GM12864 (cell line): ENCODE results near the gene HCN4.

ENCODE experiments used
- DNase-seq: peaks from one replicate; pipeline ENCODE4 v3.0.0-alpha.2; 2011; ENCODE audit warnings: low read depth
- H3K4me3 ChIP-seq: 2 replicates; pipeline ENCODE4 v1.5.1; 2011; ENCODE audit warnings: mild to moderate bottlenecking, low read depth, low read length, control low read depth
- TF ChIP-seq, protein P1 (sequence below): IDR thresholded peaks from 2 replicates; pipeline ENCODE4 v1.5.1; 2011; ENCODE audit warnings: low read depth, mild to moderate bottlenecking, moderate library complexity, low read length, control low read depth, inconsistent platforms; ENCODE audit errors: missing control alignments

Gene HCN4

DNA sequence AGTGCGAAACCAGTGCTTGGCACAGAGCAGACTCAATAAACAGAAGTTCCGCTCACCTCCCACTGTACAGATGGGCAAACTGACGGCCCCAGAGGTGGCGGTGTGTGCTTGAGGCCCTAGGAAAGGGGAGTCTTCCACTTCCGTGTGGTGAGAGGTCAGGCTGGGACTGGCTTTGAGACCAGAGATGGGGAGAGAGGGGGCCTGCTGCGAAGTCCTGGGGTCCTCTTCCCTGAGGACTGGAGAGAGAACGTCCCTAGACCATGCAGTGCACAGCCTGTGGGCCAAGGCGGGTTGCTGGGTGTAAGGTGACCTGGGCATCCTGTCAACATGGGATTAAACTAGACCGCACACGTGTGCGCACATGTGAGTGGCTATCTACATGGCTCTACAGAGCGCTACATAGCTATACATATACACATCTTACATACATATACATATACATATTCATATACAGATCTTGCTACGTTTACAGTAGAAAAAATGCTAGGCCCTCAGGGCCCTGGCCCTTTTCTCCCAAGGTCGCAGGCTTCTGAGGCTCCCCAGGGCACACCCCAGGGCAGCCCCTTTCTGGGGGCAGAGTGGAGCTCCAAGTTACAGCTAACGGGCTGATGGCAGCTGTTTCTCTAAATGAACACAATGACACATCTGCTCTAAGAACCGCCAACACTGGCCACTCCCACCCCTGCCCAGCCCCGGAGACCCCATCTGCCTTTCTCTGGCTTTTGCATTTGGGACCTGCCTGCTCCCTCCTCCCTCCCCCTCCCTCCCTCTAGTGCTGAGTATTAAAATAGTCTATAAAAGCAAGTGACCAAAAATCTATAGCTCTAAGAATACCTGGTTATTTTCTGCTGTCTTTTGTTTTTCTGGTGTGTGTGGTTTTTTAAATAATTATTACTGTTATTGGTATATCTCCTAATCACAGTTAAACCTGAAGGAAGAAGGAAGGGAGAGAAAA, 47.0 kb downstream of the HCN4 start:
- no peak overlapping the region for H3K4me3 ChIP-seq
- DNase-seq, result no peak
- TF ChIP-seq, protein P1, sequence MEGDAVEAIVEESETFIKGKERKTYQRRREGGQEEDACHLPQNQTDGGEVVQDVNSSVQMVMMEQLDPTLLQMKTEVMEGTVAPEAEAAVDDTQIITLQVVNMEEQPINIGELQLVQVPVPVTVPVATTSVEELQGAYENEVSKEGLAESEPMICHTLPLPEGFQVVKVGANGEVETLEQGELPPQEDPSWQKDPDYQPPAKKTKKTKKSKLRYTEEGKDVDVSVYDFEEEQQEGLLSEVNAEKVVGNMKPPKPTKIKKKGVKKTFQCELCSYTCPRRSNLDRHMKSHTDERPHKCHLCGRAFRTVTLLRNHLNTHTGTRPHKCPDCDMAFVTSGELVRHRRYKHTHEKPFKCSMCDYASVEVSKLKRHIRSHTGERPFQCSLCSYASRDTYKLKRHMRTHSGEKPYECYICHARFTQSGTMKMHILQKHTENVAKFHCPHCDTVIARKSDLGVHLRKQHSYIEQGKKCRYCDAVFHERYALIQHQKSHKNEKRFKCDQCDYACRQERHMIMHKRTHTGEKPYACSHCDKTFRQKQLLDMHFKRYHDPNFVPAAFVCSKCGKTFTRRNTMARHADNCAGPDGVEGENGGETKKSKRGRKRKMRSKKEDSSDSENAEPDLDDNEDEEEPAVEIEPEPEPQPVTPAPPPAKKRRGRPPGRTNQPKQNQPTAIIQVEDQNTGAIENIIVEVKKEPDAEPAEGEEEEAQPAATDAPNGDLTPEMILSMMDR, result no peak

DNA sequence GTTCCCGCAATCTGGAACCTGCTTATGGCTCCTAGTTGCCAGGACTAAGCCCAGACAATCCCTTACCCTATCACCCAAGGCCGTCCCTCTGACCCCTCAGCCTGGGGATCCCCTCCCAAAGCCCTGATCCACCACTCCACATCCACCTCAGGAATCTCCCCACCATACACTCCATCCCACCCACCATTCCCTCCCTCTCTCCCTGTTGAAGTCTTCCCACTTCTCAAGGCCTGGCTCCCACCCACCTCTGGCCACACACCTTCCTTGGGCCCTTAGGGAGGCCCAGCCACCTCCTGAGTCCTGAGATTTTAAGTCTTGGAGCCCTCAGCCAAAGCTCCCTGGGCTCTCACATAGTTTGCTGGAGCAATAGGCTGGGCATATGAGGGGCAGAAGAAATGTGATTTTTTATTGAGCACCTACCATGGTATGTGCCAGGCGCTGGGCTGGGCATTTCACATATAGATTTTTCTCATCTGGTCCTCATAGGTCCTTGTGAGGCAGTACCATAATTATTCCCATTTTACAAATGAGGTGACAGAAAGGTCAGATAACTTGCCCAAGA, 48.1 kb downstream of the HCN4 start:
- TF ChIP-seq, protein P1, result no peak
- DNase-seq, result no peak

DNA sequence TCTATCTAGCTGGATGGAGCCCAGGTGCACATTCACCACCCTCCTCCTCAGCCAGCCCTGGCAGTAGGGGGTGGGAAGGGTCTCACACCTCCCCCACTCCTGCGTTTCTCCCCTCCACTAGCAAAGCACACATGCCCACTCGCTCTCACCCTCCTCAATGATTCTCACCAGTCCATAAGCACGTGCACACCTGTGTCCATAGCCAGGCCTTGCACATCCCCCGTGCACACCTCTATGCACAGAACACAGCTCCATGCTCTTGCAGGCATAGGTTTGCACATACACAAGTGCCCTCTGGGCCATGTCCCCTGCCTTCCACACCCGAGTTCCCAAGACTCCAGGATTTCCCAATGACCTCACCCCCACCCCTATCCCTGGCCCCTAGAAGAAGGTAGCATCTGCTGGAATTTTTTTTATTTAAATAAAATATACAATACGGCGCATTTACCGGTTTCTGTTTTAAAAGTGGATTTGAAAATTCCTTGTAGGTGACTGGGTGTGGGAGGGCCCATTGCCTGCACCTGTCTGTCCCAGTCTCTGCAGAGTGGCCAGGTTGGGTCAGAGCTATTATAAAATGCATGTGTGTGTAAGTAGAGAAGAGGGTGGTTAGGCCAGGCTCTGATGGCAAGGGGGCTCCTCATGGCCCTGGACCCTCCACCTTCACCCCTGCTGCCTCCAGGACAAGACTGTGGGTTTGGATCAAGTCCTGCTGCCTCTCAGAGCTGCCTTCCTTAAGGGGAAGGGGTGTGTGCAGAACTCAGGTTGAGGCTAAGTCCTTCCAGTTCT, 49.1 kb downstream of the HCN4 start:
- H3K4me3 ChIP-seq, result no peak overlapping the region
- no peak for DNase-seq
- TF ChIP-seq, protein P1, result no peak

More for the DNA sequence above, 48.1 kb downstream of the HCN4 start:
- H3K4me3 ChIP-seq, result no peak overlapping the region

DNA sequence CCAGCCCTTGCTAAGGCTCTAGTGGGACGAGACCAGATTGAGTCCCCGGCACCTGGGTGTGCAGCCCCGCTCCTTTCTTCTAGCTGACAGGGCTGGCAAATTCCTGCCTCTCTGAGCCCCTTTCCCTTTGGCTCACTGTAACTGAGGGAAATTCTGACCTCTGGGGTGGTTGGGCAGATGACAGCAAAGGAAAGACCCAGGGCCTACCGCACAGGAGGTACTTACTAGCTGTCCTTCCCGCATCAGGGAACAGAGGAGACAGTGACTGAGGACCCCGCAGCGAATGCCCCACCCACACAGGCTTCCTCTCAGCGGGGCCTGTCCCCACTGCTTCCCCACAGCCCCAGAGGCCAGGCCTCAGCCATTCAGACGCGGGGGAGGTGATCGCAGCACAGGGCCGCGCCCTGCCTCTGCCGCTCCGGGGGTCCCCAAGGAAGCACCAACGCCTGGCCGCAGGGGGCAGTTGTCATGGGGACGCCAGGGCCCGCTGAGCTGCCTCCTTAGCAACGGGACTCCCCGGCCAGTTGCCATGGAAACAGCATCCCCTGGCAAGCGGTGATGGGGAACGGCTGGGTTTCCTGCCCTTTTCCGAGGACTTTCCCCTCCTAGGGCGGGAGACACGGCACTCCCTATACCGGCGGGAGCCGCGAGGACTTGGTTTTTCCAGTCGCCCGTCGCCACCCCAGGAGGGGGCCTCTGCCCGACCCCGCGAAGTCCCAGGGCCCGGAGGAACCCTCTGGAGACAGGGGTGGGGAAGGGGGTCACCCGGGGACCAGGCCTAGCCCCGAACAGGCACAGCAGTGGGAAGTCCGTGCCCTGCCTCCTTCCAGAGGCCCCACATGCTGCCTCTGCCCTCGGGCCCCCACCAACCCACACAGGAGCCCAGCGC, 50.1 kb downstream of the HCN4 start:
- DNase-seq, result peak; percentile 7
- TF ChIP-seq, protein P1, result no peak
- H3K4me3 ChIP-seq, result no peak overlapping the region

DNA sequence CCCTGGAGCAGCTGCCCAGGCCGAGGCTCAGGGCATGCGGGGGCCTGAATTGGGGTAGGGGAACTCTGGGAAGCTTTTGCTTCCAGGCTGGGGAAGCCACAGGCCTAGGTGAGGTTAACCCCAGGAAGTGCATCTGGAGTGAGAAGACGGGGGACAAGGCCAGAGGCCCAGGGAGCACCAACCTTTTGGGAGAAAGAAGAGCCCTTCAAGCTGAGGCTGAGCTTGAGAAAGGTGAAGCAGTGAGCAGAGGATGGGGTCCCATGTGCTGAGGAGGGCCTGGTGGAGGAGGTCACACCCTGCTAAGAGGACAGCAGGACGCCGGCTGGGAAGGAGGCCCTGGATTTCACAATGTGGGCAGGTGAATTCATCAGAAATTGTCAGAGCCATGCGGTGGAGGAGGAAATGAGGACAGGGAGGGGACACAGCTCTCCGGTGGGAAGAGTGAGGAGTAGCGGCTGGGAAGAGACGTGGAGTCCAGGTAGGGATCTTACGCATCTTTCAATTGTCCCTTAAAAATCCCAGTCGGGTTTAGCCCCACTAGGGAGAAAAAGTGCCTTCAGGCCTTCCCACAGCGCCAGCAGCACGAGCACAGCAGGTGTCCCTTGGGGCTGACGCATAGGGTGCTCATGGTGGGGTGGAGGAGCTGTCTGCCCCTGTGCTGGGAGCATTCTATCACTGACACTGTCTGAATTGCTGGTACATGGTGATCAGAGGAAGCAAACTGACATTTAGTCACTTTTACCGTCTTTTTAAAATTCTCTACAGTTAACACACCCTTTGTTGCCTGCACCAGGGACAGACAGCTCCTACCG, 50.9 kb downstream of the HCN4 start:
- TF ChIP-seq, protein P1, result no peak

More for the DNA sequence above, 50.9 kb downstream of the HCN4 start:
- no peak overlapping the region for H3K4me3 ChIP-seq
- DNase-seq, result no peak
